ENCODE measurements around the gene TMEM109.

TMEM109 gene

GRCh38 chr11:60890696-60891095 lies 23.3 kb upstream of the TMEM109 start:
- Histone ChIP-seq H3K4me3 (ENCODE audit: low read length, poor library complexity, severe bottlenecking) (no peak overlapping the region), H3K36me3 (ENCODE audit: insufficient read depth, low read length) (peaks cover 22% of the 10 kb centered on the region; the same call in 1 of the 2 replicates), H3F3A (ENCODE audit: low read depth) (no peaks in the 10 kb centered on the region), H3K9me3 (ENCODE audit: insufficient read depth, low read depth, low read length) (no peaks in the 10 kb centered on the region), H3K9ac (ENCODE audit: low read depth, low read length, poor library complexity, severe bottlenecking) (peak overlapping the region; percentile 40), H3K79me2 (ENCODE audit: insufficient read depth, low read length) (no peaks in the 10 kb centered on the region), H3K9me2 (replicated peaks; ENCODE audit: low read depth, low read length) (no peaks in the 10 kb centered on the region), H2AFZ (ENCODE audit: low read length) (no peak overlapping the region), H3K27me3 (ENCODE audit: insufficient read depth, low read length, poor library complexity, severe bottlenecking) (no peaks in the 10 kb centered on the region), H3K4me2 (ENCODE audit: low read depth, low read length, poor library complexity, severe bottlenecking) (peak overlapping the region; percentile 27), H3K4me1 (ENCODE audit: insufficient read depth, low read length, poor library complexity, severe bottlenecking) (peaks cover 29% of the 10 kb centered on the region), H4K20me1 (ENCODE audit: insufficient read depth, low read length, poor library complexity, severe bottlenecking) (peaks cover 2% of the 10 kb centered on the region)
- TF ChIP-seq EZH2phosphoT487 (IDR thresholded peaks at IDR 0.05; ENCODE audit: borderline replicate concordance): no peak
- TF ChIP-seq CTCF (conservative IDR thresholded peaks at IDR 0.05; ENCODE audit: low read length): no peak

- Histone ChIP-seq H3K9me2 (replicated peaks; ENCODE audit: low read depth, low read length) (no peaks in the 10 kb centered on the region), H3K9me3 (ENCODE audit: insufficient read depth, low read depth, low read length) (no peaks in the 10 kb centered on the region), H3K79me2 (ENCODE audit: insufficient read depth, low read length) (no peaks in the 10 kb centered on the region), H3K4me2 (ENCODE audit: low read depth, low read length, poor library complexity, severe bottlenecking) (peak overlapping the region; percentile 42), H3K36me3 (ENCODE audit: insufficient read depth, low read length) (peaks cover 27% of the 10 kb centered on the region; the same call in 1 of the 2 replicates), H3F3A (ENCODE audit: low read depth) (no peaks in the 10 kb centered on the region), H2AFZ (ENCODE audit: low read length) (no peak overlapping the region), H3K9ac (ENCODE audit: low read depth, low read length, poor library complexity, severe bottlenecking) (peak overlapping the region; percentile 23), H3K4me1 (ENCODE audit: insufficient read depth, low read length, poor library complexity, severe bottlenecking) (peaks cover 29% of the 10 kb centered on the region), H3K27me3 (ENCODE audit: insufficient read depth, low read length, poor library complexity, severe bottlenecking) (no peaks in the 10 kb centered on the region), H4K20me1 (ENCODE audit: insufficient read depth, low read length, poor library complexity, severe bottlenecking) (peaks cover 2% of the 10 kb centered on the region), H3K4me3 (ENCODE audit: low read length, poor library complexity, severe bottlenecking) (no peak overlapping the region)
- TF ChIP-seq CTCF (conservative IDR thresholded peaks at IDR 0.05; ENCODE audit: low read length) (no peak), EZH2phosphoT487 (IDR thresholded peaks at IDR 0.05; ENCODE audit: borderline replicate concordance) (no peak)
These were observed 22.7 kb upstream of the TMEM109 start for GRCh38 chr11:60891103-60891741.

GRCh38 chr11:60895687-60896086 lies 18.3 kb upstream of the TMEM109 start:
- Histone ChIP-seq H3K9me3 (ENCODE audit: insufficient read depth, low read depth, low read length) (no peaks in the 10 kb centered on the region), H3K9ac (ENCODE audit: low read depth, low read length, poor library complexity, severe bottlenecking) (no peak overlapping the region), H3K4me3 (ENCODE audit: low read length, poor library complexity, severe bottlenecking) (no peak overlapping the region), H3K4me2 (ENCODE audit: low read depth, low read length, poor library complexity, severe bottlenecking) (no peak overlapping the region), H4K20me1 (ENCODE audit: insufficient read depth, low read length, poor library complexity, severe bottlenecking) (peaks cover 8% of the 10 kb centered on the region), H3K9me2 (replicated peaks; ENCODE audit: low read depth, low read length) (no peaks in the 10 kb centered on the region), H2AFZ (ENCODE audit: low read length) (no peak overlapping the region), H3K4me1 (ENCODE audit: insufficient read depth, low read length, poor library complexity, severe bottlenecking) (peaks cover 21% of the 10 kb centered on the region), H3K36me3 (ENCODE audit: insufficient read depth, low read length) (peaks cover 71% of the 10 kb centered on the region; the same call in 1 of the 2 replicates), H3F3A (ENCODE audit: low read depth) (peaks cover 4% of the 10 kb centered on the region; the same call in 1 of the 2 replicates), H3K79me2 (ENCODE audit: insufficient read depth, low read length) (no peaks in the 10 kb centered on the region; the same call in 1 of the 2 replicates), H3K27me3 (ENCODE audit: insufficient read depth, low read length, poor library complexity, severe bottlenecking) (no peaks in the 10 kb centered on the region)
- no peak for TF ChIP-seq CTCF (conservative IDR thresholded peaks at IDR 0.05; ENCODE audit: low read length)
- no peak for TF ChIP-seq EZH2phosphoT487 (IDR thresholded peaks at IDR 0.05; ENCODE audit: borderline replicate concordance)
